Karpas-422 (cell line): ENCODE data around the gene LRP8. TPM values are rescaled to one million over a fixed set of nuclear protein-coding genes. Genes with fewer than 3 reads are reported as not detected.

Experiments used
- DNase-seq: peaks from one replicate; pipeline ENCODE4 v3.0.0-alpha.2; 2015
- H2AFZ ChIP-seq: fragments of 200-600 bp; sonication (generic); 2 replicates; pipeline ENCODE4 v1.6.1; 2014; ENCODE audit warnings: antibody characterized with exemption, low read length, mixed read lengths
- H3K27ac ChIP-seq: fragments of 200-600 bp; sonication (generic); 2 replicates; pipeline ENCODE4 v1.5.1; 2014; ENCODE audit warnings: mild to moderate bottlenecking, low read length, moderate library complexity
- H3K27me3 ChIP-seq: fragments of 200-600 bp; sonication (generic); 2 replicates; pipeline ENCODE4 v1.6.1; 2014; ENCODE audit warnings: low read length, mixed read lengths
- H3K36me3 ChIP-seq: fragments of 200-600 bp; sonication (generic); 2 replicates; pipeline ENCODE4 v1.6.1; 2014; ENCODE audit warnings: low read length, mixed read lengths; ENCODE audit not compliant: insufficient read depth
- H3K4me1 ChIP-seq: fragments of 200-600 bp; sonication (generic); 2 replicates; pipeline ENCODE4 v1.6.1; 2014; ENCODE audit warnings: mild to moderate bottlenecking, low read length, mixed read lengths
- H3K4me2 ChIP-seq: fragments of 200-600 bp; sonication (generic); 2 replicates; pipeline ENCODE4 v1.6.1; 2014; ENCODE audit warnings: low read length, low read depth, mild to moderate bottlenecking; ENCODE audit not compliant: poor library complexity, severe bottlenecking
- H3K4me3 ChIP-seq: fragments of 200-600 bp; sonication (generic); 2 replicates; pipeline ENCODE4 v1.5.1; 2014; ENCODE audit warnings: mild to moderate bottlenecking, antibody characterized with exemption, low read length, mixed read lengths
- H3K79me2 ChIP-seq: fragments of 200-600 bp; sonication (generic); 2 replicates; pipeline ENCODE4 v1.6.1; 2014; ENCODE audit warnings: mild to moderate bottlenecking, low read length, mixed read lengths
- H3K9ac ChIP-seq: fragments of 200-600 bp; sonication (generic); 2 replicates; pipeline ENCODE4 v1.6.0; 2014; ENCODE audit warnings: low read length
- H3K9me2 ChIP-seq: fragments of 200-600 bp; sonication (generic), shearing (Covaris generic); replicated peaks from 2 replicates; pipeline ENCODE4 v1.6.0; 2014; ENCODE audit warnings: mild to moderate bottlenecking, low read length, moderate library complexity; ENCODE audit not compliant: insufficient read depth
- H3K9me3 ChIP-seq: fragments of 300-700, 200-600 bp; sonication (generic); 2 replicates; pipeline ENCODE4 v1.6.1; 2014; ENCODE audit warnings: low read length, mixed read lengths
- H4K20me1 ChIP-seq: fragments of 200-600 bp; sonication (generic); 2 replicates; pipeline ENCODE4 v1.6.1; 2014; ENCODE audit warnings: mild to moderate bottlenecking, antibody characterized with exemption, low read length, low read depth; ENCODE audit not compliant: insufficient read depth
- total RNA-seq: library from RNA; depleted of rRNA; stranded (reverse); fragments of >200 nt; shearing (Covaris generic); gene quantifications from 2 replicates; pipeline ENCODE4 v1.2.3, GENCODE V29; 2014; ENCODE audit warnings: low replicate concordance

The LRP8 gene
- total RNA-seq, 1 experiment from 2014 or later, result 26.7 TPM

DNA sequence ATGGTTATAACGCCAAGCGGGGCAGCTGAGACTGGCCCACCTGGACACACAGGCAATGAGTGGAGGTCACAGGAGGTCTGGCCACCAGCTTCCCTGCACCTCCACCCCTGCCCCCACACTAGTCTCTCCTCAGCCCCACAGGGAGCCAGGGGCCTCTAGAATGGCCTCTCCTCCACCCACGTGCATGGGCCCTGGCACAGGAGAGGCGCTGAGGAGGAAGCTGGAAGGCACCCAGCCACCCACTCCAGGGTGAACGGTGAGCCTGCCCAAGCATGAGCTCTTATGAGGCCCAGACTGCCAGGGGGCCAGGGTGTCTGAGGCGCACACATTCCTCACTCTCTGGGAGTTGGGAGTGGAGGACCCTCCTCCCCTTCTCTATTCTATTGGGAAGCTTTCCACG lies 22.2 kb downstream of the LRP8 start:
- no peaks in the 10 kb centered on the region for H3K4me1 ChIP-seq
- H3K9me3 ChIP-seq, result no peaks in the 10 kb centered on the region
- H2AFZ ChIP-seq, result no peak overlapping the region
- no peaks in the 10 kb centered on the region for H3K9me2 ChIP-seq
- DNase-seq, result no peak
- no peak overlapping the region for H3K27ac ChIP-seq
- no peaks in the 10 kb centered on the region for H3K27me3 ChIP-seq
- H3K9ac ChIP-seq, result no peak overlapping the region
- H3K4me3 ChIP-seq, result no peak overlapping the region
- peaks cover 100% of the 10 kb centered on the region for H3K79me2 ChIP-seq
- no peaks in the 10 kb centered on the region; the same call in 1 of the 2 replicates for H3K36me3 ChIP-seq
- H3K4me2 ChIP-seq, result no peak overlapping the region
- peaks cover 21% of the 10 kb centered on the region; the same call in 1 of the 2 replicates for H4K20me1 ChIP-seq

DNA sequence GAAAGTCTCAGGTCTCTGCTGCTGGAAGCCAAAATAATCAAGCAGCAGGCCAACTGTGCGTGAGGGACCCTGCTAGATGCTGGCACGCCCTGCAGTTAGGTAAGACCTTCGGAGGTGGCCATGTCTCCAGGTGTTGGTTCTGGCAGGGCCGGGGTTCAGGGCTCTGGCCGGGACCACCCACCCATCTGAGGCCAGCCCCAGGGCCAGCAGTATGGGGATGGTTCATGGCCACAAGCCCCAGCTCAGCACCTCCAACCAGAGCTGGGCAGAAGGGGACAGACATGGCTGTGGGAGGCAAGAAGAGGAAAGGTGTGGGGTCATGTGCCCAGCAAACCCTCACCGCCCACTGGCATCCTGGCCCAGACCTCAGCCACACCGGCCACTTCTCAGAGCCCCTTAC lies 23.3 kb downstream of the LRP8 start:
- Histone ChIP-seq H3K9me3 (no peaks in the 10 kb centered on the region), H3K9ac (no peak overlapping the region), H3K4me1 (no peaks in the 10 kb centered on the region), H3K27ac (no peak overlapping the region), H2AFZ (no peak overlapping the region), H3K4me3 (no peak overlapping the region), H3K27me3 (no peaks in the 10 kb centered on the region), H3K79me2 (peaks cover 100% of the 10 kb centered on the region), H3K9me2 (no peaks in the 10 kb centered on the region), H3K4me2 (no peak overlapping the region), H4K20me1 (peaks cover 24% of the 10 kb centered on the region; the same call in 1 of the 2 replicates), H3K36me3 (no peaks in the 10 kb centered on the region; the same call in 1 of the 2 replicates)
- no peak for DNase-seq

DNA sequence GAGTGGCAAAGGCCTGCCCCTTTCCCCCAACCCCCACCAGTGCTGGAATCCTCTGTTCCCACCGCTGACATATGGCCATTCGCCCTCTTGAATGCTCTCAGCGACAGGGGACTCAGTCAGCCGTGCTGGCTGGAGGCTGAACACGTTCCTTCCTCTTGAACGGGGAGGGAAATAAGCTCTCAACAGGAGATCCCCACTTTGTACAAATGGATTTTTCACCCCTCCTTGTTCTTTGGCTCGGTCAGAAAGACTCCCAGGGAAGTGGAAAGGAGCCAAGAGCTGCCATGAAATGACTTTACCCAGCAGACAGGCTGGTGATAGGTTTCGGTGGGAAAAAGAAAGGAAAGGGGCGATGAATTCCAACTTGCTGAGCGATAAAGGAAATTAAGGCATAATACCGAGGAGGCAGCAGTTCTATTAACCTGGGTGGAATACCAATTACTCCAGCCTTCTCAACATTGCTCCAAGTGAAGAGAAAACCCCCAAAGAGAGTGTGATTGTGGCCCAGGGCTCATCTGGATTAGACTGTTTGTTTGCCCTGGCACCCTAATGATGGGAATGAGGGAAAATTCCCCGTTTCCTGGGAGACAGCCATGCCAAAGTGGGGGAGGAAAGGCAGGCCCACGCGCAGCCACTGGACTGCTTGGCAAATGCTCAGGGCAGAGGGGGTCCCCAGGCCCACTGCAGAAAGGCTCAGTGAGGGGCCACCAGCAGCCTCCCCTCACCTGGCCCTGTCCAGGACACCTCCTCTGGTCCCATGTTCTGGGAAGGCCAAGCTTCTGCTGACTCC lies 23.9 kb downstream of the LRP8 start:
- H3K4me3 ChIP-seq, result no peak overlapping the region
- H3K27ac ChIP-seq, result no peak overlapping the region
- no peak overlapping the region for H3K4me2 ChIP-seq
- no peak overlapping the region for H2AFZ ChIP-seq
- H3K9me3 ChIP-seq, result no peaks in the 10 kb centered on the region
- no peaks in the 10 kb centered on the region for H3K4me1 ChIP-seq
- no peak for DNase-seq
- peaks cover 24% of the 10 kb centered on the region; the same call in 1 of the 2 replicates for H4K20me1 ChIP-seq
- peaks cover 100% of the 10 kb centered on the region for H3K79me2 ChIP-seq
- H3K9me2 ChIP-seq, result no peaks in the 10 kb centered on the region
- no peak overlapping the region for H3K9ac ChIP-seq
- H3K27me3 ChIP-seq, result no peaks in the 10 kb centered on the region
- H3K36me3 ChIP-seq, result no peaks in the 10 kb centered on the region; the same call in 1 of the 2 replicates

DNA sequence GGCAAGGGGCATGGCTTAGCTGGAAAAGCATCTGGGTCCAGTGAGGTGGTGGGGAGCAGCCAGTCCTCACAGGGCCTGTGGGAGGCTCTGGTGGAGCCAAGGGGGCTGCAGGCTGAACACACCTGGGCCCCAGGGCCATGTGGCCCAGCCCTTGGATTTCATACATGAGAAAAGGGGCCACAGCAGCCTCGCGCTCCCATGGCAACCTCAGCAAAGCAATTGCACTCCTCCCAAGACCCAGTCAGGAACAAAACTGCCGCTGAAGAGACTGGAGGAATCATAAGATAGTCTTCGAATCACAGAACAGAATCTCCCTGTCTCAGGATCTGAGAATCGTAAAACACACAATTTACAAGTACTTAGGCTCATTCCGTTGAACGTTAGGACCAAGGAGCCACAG lies 24.6 kb downstream of the LRP8 start:
- H3K27me3 ChIP-seq, result no peaks in the 10 kb centered on the region
- no peak overlapping the region for H3K4me2 ChIP-seq
- H4K20me1 ChIP-seq, result peaks cover 24% of the 10 kb centered on the region; the same call in 1 of the 2 replicates
- no peaks in the 10 kb centered on the region for H3K4me1 ChIP-seq
- H3K9me2 ChIP-seq, result no peaks in the 10 kb centered on the region
- H3K79me2 ChIP-seq, result peaks cover 100% of the 10 kb centered on the region
- no peak overlapping the region for H3K27ac ChIP-seq
- no peak overlapping the region for H3K4me3 ChIP-seq
- H3K9me3 ChIP-seq, result no peaks in the 10 kb centered on the region
- no peak for DNase-seq
- H3K36me3 ChIP-seq, result no peaks in the 10 kb centered on the region; the same call in 1 of the 2 replicates
- no peak overlapping the region for H2AFZ ChIP-seq
- H3K9ac ChIP-seq, result no peak overlapping the region

DNA sequence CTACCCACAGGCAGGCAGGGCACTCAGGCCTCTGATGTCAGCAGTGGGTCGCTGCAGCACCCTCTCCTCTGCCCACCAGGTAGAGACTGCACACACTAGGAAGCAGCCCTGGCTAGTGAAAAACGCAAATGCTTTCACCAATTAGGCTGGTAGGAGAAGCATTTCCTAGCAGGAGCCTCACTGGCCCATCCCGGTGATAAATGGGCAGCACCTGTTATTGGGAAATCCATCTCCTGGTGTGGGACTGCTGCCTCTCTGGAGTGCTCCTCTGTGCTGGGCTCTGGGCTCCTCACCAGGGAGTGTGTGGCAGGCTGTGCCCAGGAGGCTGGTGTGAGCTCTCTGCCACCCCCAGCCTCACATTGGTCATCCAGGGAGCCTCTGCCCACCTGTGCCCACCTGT lies 28.6 kb downstream of the LRP8 start:
- H4K20me1 ChIP-seq, result peaks cover 36% of the 10 kb centered on the region; the same call in 1 of the 2 replicates
- H3K4me2 ChIP-seq, result no peak overlapping the region
- peaks cover 8% of the 10 kb centered on the region for H3K4me1 ChIP-seq
- H2AFZ ChIP-seq, result no peak overlapping the region
- no peak overlapping the region for H3K9ac ChIP-seq
- H3K27ac ChIP-seq, result no peak overlapping the region
- H3K79me2 ChIP-seq, result peaks cover 100% of the 10 kb centered on the region
- H3K9me3 ChIP-seq, result no peaks in the 10 kb centered on the region
- no peaks in the 10 kb centered on the region for H3K9me2 ChIP-seq
- no peaks in the 10 kb centered on the region for H3K27me3 ChIP-seq
- DNase-seq, result no peak
- no peaks in the 10 kb centered on the region; the same call in 1 of the 2 replicates for H3K36me3 ChIP-seq
- no peak overlapping the region for H3K4me3 ChIP-seq

DNA sequence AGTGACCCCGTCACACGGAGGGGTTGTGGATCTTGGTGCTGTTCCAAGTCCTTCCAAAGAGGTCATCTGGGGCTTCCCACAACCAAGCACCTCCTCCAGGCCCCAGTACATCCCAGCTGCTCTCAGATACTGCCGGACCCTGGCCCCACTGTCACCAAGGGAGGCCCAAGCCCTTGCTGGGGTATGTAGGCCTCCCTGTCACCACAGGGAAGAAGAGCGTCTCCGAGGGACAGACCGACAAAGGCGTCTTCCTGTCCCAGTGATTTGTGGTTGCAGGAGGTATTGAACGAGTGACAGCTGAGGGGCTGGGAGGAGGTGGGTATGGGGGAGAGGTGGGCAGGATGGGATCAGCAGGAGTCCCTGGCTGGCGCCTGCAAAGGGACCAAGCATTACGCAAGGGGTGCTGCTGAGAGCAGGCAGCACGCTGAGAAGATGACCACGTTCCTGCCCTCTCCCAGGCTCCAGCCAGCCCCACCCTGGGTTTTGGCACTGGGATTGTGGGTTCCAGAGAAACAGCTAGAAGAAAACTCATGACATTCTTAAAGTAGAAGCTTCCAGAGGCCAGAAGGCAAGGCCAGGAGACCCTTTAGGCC lies 29.7 kb downstream of the LRP8 start:
- peaks cover 39% of the 10 kb centered on the region for H4K20me1 ChIP-seq
- no peak overlapping the region for H2AFZ ChIP-seq
- no peak for DNase-seq
- H3K4me2 ChIP-seq, result no peak overlapping the region
- no peaks in the 10 kb centered on the region for H3K27me3 ChIP-seq
- H3K79me2 ChIP-seq, result peaks cover 100% of the 10 kb centered on the region
- H3K4me1 ChIP-seq, result peaks cover 19% of the 10 kb centered on the region
- H3K27ac ChIP-seq, result no peak overlapping the region
- H3K9ac ChIP-seq, result no peak overlapping the region
- no peaks in the 10 kb centered on the region for H3K9me2 ChIP-seq
- H3K36me3 ChIP-seq, result no peaks in the 10 kb centered on the region
- H3K9me3 ChIP-seq, result no peaks in the 10 kb centered on the region
- no peak overlapping the region for H3K4me3 ChIP-seq

DNA sequence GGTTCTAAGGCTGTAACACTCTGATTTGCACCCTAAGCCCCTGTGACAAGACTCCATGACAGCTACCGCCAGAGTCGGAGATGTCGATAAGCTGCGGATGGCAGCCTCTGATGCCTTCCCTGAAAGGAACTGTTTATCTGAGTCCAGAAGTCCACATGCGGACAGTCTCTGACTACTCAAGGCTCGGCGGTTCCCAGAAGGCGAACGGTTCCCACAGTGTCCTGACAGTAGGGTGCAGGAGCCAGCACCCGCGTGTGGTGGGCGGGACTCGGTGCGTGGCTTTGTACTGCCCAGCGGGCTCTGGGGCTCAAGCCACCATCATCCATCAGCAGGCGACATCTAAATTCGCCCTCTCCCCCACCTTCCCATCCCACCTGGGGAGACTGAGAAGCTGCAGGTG lies 30.7 kb downstream of the LRP8 start:
- peaks cover 23% of the 10 kb centered on the region for H3K4me1 ChIP-seq
- no peaks in the 10 kb centered on the region for H3K27me3 ChIP-seq
- H3K9ac ChIP-seq, result no peak overlapping the region
- no peak overlapping the region for H3K4me2 ChIP-seq
- peaks cover 37% of the 10 kb centered on the region for H4K20me1 ChIP-seq
- no peak overlapping the region for H3K4me3 ChIP-seq
- H3K9me2 ChIP-seq, result no peaks in the 10 kb centered on the region
- peaks cover 98% of the 10 kb centered on the region for H3K79me2 ChIP-seq
- no peak overlapping the region for H3K27ac ChIP-seq
- no peaks in the 10 kb centered on the region for H3K9me3 ChIP-seq
- no peak for DNase-seq
- H3K36me3 ChIP-seq, result no peaks in the 10 kb centered on the region
- H2AFZ ChIP-seq, result no peak overlapping the region

DNA sequence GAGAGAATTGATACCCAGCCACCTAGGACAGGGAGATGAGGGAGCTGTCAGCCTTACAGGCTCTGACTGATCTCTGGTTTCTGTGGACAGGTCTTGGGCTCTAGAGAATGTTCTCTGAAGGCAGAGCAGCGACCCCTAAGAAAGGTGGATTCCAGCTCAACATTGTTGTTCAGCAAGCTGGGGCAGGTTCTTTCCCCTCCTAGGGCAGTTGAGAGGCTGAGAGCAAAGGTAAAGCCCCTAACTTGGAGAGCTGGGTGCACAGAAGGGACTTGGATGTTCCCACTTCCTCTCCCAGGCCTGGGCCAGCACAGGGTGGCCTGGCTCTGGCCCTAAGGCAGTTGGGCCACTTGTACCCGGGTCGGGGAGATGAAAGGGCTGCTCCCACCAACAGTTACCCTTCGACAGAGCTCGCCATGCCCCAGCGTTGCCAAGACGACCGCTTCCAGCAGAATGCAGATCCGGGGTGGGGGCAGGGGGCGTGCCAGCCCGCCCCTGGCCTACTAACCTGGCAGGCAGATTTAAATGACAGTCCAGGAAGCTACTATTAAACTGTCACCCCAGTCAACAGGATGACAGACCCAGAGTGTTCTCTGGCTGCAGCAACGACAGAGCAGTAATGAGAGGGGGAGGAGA lies 31.6 kb downstream of the LRP8 start:
- no peak for DNase-seq

More for the DNA sequence above, 31.6 kb downstream of the LRP8 start:
- Histone ChIP-seq H3K9me3 (no peaks in the 10 kb centered on the region), H3K27ac (no peak overlapping the region), H4K20me1 (peaks cover 29% of the 10 kb centered on the region), H3K36me3 (no peaks in the 10 kb centered on the region), H3K4me3 (no peak overlapping the region), H3K4me1 (peaks cover 23% of the 10 kb centered on the region), H3K27me3 (no peaks in the 10 kb centered on the region), H3K4me2 (no peak overlapping the region), H3K9me2 (no peaks in the 10 kb centered on the region), H3K79me2 (peaks cover 96% of the 10 kb centered on the region), H3K9ac (no peak overlapping the region), H2AFZ (no peak overlapping the region)
